NCI-H2107 treated with DMSO at 0.1 percent for 48 hours (cell line): ENCODE measurements around the gene SPINDOC.
"Not testable (repeated sequence)": the region's sequence is repeated elsewhere in the genome, so short reads cannot be mapped to it uniquely, and the experiment has no call there.

Experiments used
- DNase-seq: peaks from one replicate; lab custom pipeline; 2025; ENCODE audit not compliant: unreplicated experiment; lab: John Stamatoyannopoulos, UW

SPINDOC gene

DNA sequence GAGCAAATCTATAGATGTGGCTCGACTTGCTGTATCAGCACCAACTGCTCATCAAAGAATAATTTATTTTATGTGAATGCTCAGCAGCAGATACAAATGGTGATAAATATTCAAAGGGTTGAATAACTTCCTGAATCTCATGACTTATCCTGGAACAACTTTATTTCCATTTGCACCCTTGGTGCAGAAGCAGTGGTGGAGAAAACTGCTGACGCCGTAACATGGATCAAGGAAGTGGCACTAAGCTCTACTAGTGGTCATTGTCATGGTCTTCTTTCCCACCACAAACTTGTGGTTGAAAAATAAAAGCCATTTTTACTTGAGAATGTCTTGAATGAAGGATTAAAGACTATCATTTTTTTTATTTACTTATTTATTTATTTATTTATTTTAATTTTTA, 40.2 kb downstream of the SPINDOC start:
- DNase-seq, result no peak

GRCh38 chr11:63854696-63855095, 41.4 kb downstream of the SPINDOC start:
- DNase-seq, result no peak

GRCh38 chr11:63855975-63856374, 42.7 kb downstream of the SPINDOC start:
- DNase-seq, result no peak

DNA sequence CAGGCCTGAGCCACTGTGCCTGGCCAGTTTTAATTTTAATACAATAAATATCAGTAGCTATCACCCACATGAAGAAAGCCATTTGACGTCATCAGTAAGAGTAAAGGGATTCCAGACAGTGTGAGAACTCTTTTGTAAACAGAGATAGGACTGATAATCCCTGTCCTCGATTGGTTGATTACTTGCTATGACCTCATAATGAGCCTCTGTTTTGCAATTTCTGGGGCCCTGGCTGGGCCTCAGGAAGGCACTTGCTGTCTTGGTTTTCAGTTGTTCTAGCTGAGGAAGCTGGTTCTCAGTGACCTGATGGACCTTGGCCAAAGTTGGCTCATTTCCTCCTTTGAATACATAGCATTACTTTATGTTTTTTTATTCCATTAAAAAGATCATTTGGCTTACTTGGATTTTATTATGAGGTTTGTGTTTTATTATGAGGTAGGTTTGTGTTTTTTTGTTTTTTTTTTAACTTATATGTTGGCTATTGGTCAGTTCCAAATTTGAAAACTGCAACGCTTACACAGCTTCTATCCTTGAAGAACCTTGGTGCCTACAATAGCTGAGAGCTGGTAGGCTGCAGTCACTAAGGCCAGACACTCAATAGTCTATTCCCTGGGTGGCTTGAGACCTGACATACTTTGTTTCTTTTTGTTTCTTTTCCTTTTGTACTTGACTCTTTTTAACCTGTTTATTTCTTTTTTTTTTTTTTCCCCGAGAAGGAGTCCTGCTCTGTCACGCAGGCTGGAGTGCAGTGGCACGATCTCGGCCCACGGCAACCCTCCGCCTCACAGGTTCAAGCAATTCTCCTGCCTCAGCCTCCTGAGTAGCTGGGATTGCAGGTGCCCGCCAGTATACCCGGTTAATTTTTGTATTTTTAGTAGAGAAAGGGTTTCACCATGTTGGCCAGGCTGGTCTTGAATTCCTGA, 45.6 kb downstream of the SPINDOC start:
- DNase-seq, result no peak

GRCh38 chr11:63862923-63863322, 49.7 kb downstream of the SPINDOC start:
- DNase-seq, result peak; percentile 65

DNA sequence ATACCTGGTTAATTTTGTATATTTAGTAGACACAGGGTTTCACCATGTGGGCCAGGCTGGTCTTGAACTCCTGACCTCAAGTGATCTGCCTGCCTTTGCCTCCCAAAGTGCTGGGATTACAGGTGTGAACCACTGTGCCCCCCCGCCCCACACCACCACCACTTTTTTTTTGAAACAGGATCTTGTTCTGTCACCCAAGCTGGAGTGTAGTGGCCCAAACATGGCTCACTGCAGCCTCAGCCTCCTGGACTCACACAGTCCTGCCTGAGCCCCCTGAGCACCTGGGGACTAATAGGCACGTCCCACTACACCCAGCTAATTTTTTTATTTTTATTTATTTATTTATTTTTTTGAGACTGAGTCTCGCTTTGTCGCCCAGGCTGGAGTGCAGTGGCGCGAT, 50.4 kb downstream of the SPINDOC start:
- not testable (repeated sequence) for DNase-seq

GRCh38 chr11:63866211-63866610, 53.0 kb downstream of the SPINDOC start:
- peak; percentile 64 for DNase-seq

DNA sequence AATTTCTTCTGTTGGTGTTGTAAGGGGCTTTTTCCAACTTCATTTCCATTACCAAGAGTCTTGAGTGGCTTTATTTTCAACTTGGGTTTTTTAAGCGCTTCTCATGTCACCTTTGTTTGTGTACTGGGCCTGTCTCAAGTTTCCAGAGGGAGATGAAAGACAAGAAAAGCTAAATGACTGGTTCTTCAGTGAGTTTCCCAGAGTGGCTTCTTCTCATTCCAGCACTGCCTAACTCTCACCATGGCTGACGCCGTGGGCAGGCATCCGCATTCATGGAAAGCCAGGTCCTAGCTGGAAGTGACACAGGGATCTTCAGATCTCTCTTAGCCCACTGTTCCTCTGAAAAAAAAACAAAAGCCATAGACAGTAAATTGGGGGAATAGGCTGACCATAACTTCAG, 54.3 kb downstream of the SPINDOC start:
- no peak for DNase-seq

DNA sequence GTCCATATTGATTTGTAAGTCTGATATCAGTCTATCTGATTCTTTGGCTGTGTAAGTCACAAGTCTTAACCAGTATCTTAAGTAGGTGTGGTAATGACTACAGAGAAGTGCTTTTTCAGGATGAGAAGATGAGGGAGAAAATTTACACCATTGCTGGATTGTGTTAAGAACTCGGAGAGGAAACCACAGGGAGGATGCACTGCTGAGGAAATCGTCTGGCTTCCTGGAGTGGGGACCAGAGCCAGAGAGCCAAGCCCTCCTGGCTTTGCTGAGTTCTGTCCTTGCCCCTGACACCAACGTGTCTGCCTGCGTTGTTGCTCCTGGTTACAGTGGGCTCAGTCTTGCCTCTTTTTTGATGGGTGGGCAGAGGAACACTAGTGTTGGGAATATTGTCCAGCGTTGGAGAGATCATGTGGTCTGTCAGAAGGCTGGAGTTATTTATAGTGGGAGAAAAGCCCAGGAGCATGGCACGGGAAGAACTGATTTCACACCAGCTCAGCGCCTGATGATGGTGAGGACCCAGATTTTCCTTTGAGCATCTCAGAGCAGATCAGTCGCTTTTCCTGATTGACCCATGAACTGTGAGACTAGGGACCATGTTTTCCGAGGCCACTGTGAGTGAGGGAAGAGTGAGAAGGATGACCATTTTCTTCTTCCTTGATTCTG, 55.3 kb downstream of the SPINDOC start:
- DNase-seq, result no peak

DNA sequence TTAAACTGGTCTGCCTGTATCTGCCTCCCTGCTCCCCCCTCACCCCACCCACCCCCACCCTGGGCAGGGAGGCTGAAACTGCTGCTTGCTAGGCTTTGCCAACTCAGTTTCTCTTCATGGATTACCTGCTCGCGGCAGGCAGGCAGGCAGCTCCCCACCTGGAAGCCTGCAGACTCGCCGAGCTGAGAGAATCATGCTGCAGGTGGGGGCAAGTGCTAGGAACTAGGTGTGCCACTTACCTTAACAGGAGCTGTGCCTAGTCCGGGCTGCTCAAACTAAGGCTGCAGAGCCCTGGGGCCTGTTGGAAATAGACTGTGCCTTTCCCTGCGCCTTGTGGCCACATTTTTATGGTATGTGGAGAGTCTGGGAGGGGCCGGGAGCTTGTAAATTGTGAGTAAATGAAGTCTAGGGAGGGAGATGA, 55.9 kb downstream of the SPINDOC start:
- no peak for DNase-seq

- no peak for DNase-seq
These were observed 56.4 kb downstream of the SPINDOC start for GRCh38 chr11:63869683-63870082.

- no peak for DNase-seq
These were observed 57.3 kb downstream of the SPINDOC start for GRCh38 chr11:63870351-63871140.

GRCh38 chr11:63871962-63872799, 58.9 kb downstream of the SPINDOC start:
- peak; percentile 59 for DNase-seq

DNA sequence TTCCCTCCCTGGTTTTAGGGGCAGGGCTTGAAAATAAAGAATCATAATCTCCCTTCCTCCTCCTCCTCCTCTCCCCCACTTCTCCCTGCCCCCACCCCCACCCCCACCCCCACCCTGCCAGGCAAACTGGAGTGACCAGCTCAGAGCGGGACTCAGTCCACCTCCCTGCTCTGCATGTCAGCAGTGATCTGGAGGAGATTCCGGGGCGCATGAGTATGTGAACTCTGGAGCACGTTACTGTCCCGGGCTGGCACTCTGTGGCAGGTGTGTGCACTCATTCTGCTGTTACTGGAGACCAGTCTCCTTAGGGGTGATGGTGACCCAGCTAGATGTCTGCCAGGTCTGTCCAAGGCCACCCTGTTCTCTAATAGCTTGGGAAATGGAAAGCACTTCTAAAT, 59.5 kb downstream of the SPINDOC start:
- DNase-seq, result no peak

DNA sequence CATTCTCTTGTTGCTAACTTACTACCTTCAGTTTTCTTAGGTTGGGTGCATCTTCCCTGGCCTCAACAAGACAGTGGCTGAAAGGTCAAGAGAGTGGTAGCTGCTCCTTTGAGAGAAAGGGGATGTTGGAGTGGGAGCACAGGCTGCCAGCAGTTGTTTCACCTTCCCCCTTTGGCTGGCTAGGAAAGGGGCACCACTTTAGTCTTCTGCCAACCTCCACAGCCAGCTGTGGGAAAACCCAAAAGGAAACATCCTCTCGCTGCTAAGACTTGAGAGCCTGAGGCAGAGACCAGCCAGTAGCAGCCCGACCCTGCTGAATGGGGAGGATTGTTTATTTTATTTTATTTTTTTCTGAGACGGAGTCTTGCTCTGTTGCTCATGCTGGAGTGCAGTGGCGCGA, 60.1 kb downstream of the SPINDOC start:
- no peak for DNase-seq

- no peak for DNase-seq
These were observed 61.3 kb downstream of the SPINDOC start for GRCh38 chr11:63874511-63874910.

DNA sequence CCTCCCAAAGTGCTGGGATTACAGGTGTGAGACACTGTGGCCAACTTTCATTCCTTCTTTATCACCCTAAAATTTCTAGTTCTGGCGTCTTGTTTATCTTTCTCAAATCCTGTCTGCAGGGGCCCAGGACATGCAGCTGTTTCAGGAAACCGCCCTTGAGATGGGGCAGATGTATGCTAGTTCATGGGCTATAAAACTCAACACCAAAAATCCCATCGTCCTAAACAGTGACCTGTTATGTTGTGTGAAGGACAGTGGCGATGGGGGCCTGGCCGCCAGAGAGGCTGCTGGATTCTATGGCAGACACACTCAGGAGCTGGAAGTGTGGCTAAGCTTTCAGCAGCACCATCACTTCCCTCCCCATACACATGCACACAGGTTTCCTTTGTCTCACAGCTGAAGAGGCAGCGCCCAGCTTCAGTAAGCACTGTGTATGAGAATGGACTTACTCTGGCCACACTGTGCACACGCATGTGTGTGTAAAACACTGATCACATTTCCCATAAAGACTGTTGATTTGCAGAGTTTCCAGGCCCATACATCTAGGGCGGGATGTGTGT, 62.3 kb downstream of the SPINDOC start:
- no peak for DNase-seq

DNA sequence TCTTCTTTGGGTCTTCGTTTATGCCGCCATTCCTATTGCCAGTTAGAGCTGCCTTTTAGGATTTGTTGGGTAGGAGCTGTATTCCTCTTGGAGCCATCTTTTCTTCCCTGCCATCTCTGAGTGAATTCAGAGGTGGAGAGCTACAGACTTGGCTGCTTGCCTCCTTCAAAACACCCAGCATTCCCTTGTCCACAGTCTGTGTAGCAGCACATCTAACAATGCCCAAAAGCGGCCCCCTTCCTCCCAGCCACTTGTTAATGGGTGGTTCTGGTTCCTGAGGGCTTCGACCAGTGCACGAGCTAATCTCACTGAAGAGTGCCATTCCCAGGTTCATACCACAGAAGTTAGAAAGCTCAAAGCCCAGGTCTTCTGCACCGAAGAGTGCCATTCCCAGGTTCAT, 63.4 kb downstream of the SPINDOC start:
- no peak for DNase-seq
